Nephron progenitor cell (in vitro differentiated cells): Measurements from ENCODE around the gene HS3ST5.

Experiments
- DNase-seq: peaks from one replicate; pipeline ENCODE4 v3.0.0; 2021
- H3K27ac Mint-ChIP-seq: 2 replicates; pipeline ENCODE4 v1.8.0; 2021; ENCODE audit warnings: mild to moderate bottlenecking, moderate library complexity, mixed read lengths
- H3K27me3 Mint-ChIP-seq: 2 replicates; pipeline ENCODE4 v1.8.0; 2021; ENCODE audit warnings: mild to moderate bottlenecking, low read depth, mixed read lengths; ENCODE audit not compliant: poor library complexity
- H3K36me3 Mint-ChIP-seq: 2 replicates; pipeline ENCODE4 v1.8.0; 2021; ENCODE audit warnings: low read depth, mixed read lengths
- H3K4me1 Mint-ChIP-seq: 2 replicates; pipeline ENCODE4 v1.8.0; 2021; ENCODE audit warnings: mixed read lengths
- H3K4me3 Mint-ChIP-seq: 2 replicates; pipeline ENCODE4 v1.8.0; 2021; ENCODE audit warnings: mild to moderate bottlenecking, moderate library complexity, mixed read lengths
- H3K9me3 Mint-ChIP-seq: 2 replicates; pipeline ENCODE4 v1.8.0; 2021; ENCODE audit warnings: mild to moderate bottlenecking, moderate library complexity, mixed read lengths
- CTCF ChIP-seq: fragments of 200-600 bp; sonication (generic); IDR thresholded peaks from 2 replicates; pipeline ENCODE4 v1.5.0; 2021; ENCODE audit warnings: antibody characterized with exemption

Gene HS3ST5

DNA sequence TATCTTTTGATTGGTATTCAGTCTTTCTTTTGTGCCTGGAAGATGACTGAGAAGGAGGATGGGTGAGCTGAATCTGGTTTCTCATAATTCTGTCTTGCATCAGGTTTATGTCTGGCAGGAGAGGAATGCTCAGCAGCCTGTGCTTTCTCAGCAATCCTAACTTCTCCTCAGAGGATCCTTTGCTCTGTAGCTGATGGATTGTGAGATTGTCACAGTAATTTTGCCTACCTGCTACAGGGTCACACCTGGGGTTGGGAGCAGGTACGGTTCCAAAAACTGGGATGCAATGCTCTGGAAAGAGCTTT lies 2.1 kb upstream of the HS3ST5 start:
- no peak overlapping the region for H3K27ac Mint-ChIP-seq

GRCh38 chr6:114344246-114344970 lies 1.6 kb upstream of the HS3ST5 start:
- Mint-ChIP-seq H3K36me3 (no peaks in the 10 kb centered on the region), H3K4me3 (peak overlapping the region; percentile 81), H3K4me1 (peaks cover 28% of the 10 kb centered on the region), H3K27me3 (peaks cover 57% of the 10 kb centered on the region), H3K9me3 (no peaks in the 10 kb centered on the region), H3K27ac (no peak overlapping the region)
- TF ChIP-seq CTCF: no peak
- DNase-seq: no peak

More for the DNA sequence above, 2.1 kb upstream of the HS3ST5 start:
- no peak for DNase-seq
- no peak for TF ChIP-seq CTCF
- Mint-ChIP-seq H3K4me3 (no peak overlapping the region), H3K36me3 (no peaks in the 10 kb centered on the region), H3K4me1 (peaks cover 23% of the 10 kb centered on the region), H3K9me3 (no peaks in the 10 kb centered on the region), H3K27me3 (peaks cover 52% of the 10 kb centered on the region)

DNA sequence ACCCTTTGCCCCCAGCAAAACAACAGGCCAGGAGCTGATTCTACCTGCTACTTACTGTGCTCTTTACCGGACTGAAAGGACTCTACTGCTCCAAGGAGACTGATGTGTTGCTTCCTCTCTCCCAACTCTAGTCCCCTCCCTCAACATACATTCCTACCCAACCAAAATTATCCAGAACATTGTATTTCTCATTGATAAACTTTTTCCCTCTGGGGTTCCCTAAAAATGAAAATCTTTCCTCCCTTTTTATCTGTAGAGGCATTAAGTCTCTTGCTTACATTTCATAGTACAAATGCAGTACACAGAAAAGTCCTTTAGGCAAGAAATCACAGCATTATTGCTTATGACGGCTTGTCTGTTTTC lies 940 bp upstream of the HS3ST5 start:
- Mint-ChIP-seq H3K27me3 (peaks cover 60% of the 10 kb centered on the region), H3K27ac (no peak overlapping the region), H3K9me3 (no peaks in the 10 kb centered on the region), H3K36me3 (no peaks in the 10 kb centered on the region), H3K4me1 (peaks cover 31% of the 10 kb centered on the region), H3K4me3 (peak overlapping the region; percentile 81)
- DNase-seq: no peak
- TF ChIP-seq CTCF: no peak

- no peak overlapping the region for H3K27ac Mint-ChIP-seq
- TF ChIP-seq CTCF: no peak
- DNase-seq: peak; percentile 64
- peaks cover 60% of the 10 kb centered on the region for H3K27me3 Mint-ChIP-seq
- no peaks in the 10 kb centered on the region for H3K36me3 Mint-ChIP-seq
- peak overlapping the region; percentile 89 for H3K4me3 Mint-ChIP-seq
- H3K9me3 Mint-ChIP-seq: no peaks in the 10 kb centered on the region
- peaks cover 31% of the 10 kb centered on the region for H3K4me1 Mint-ChIP-seq
Measured at GRCh38 chr6:114342086-114342825, 567 bp downstream of the HS3ST5 start.

- DNase-seq: no peak
- no peak for TF ChIP-seq CTCF
- peaks cover 45% of the 10 kb centered on the region for H3K27me3 Mint-ChIP-seq
- H3K9me3 Mint-ChIP-seq: no peaks in the 10 kb centered on the region
- H3K36me3 Mint-ChIP-seq: no peaks in the 10 kb centered on the region
- H3K4me1 Mint-ChIP-seq: peaks cover 31% of the 10 kb centered on the region
- H3K4me3 Mint-ChIP-seq: peak overlapping the region; percentile 6
- H3K27ac Mint-ChIP-seq: no peak overlapping the region
Measured at GRCh38 chr6:114339706-114340105, 3.1 kb downstream of the HS3ST5 start.

DNA sequence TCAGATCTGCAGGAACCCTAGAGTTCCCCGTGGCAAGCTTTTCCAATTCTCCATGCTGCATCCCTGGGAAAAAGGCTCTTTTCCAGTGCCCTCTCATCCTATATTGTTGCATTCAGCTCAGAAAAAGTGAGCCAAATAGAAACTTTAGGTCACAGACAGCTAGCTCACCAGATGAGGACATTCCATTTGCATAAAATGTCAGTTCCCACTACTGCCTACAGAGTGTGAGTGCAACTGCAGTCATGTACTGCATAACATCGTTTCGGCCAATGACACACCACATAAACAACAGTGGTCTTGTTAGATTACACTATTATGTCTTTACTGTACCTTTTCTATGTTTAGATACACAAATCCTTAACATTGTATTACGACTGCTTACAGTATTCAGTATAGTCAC lies 8.6 kb downstream of the HS3ST5 start:
- no peaks in the 10 kb centered on the region for H3K36me3 Mint-ChIP-seq
- DNase-seq: no peak
- no peak overlapping the region for H3K4me3 Mint-ChIP-seq
- no peaks in the 10 kb centered on the region for H3K9me3 Mint-ChIP-seq
- peaks cover 6% of the 10 kb centered on the region for H3K4me1 Mint-ChIP-seq
- H3K27ac Mint-ChIP-seq: no peak overlapping the region
- no peak for TF ChIP-seq CTCF
- peaks cover 4% of the 10 kb centered on the region for H3K27me3 Mint-ChIP-seq
